ENCODE data around the gene IFNL1. TPM values are rescaled to one million over a fixed set of nuclear protein-coding genes. Genes with fewer than 3 reads are reported as not detected.
"Not testable (repeated sequence)": the region's sequence is repeated elsewhere in the genome, so short reads cannot be mapped to it uniquely, and the experiment has no call there.

IFNL1 gene
- total RNA-seq, 1 experiment from 2014 or later, result not detected

GRCh38 chr19:39335168-39335548 lies 39.0 kb downstream of the IFNL1 start:
- DNase-seq, result no peak
- ChIA-PET CTCF (no interaction called here), POLR2A (no interaction called here)
- no peaks in the 10 kb centered on the region for H3K27me3 Mint-ChIP-seq (ENCODE audit: insufficient read depth, unreplicated experiment)
- TF ChIP-seq CTCF (IDR thresholded peaks at IDR 0.05; ENCODE audit: insufficient read depth in 1 of 2, low read depth in 1 of 2, low read length in 1 of 2, severe bottlenecking in 1 of 2, unreplicated experiment in 1 of 2), result no peak
- no peaks in the 10 kb centered on the region for H3K9me3 ChIP-seq
- H3K4me1 Mint-ChIP-seq (ENCODE audit: low read depth, unreplicated experiment), result peaks cover 7% of the 10 kb centered on the region
- no peaks in the 10 kb centered on the region for H3K36me3 Mint-ChIP-seq (ENCODE audit: insufficient read depth, unreplicated experiment)
- no peak overlapping the region for H3K27ac Mint-ChIP-seq (ENCODE audit: unreplicated experiment)
- no peak overlapping the region for H3K4me3 ChIP-seq (ENCODE audit: low read depth, low read length)
- no peaks in the 10 kb centered on the region for H3K9me3 Mint-ChIP-seq (ENCODE audit: unreplicated experiment)
- no TSS peak for BruUV-seq (replicated peaks)
- H3K4me1 ChIP-seq, result peaks cover 3% of the 10 kb centered on the region
- intact Hi-C loops (cut with micrococcal nuclease; ENCODE audit: unreplicated experiment), result no loop called here
- H3K36me3 ChIP-seq (ENCODE audit: control insufficient read depth, insufficient read depth, low read length), result no peaks in the 10 kb centered on the region
- H3K4me3 Mint-ChIP-seq (ENCODE audit: unreplicated experiment), result no peak overlapping the region
- H3K27me3 ChIP-seq (replicated peaks; ENCODE audit: control insufficient read depth, insufficient read depth, low read length), result no peaks in the 10 kb centered on the region

- H3K4me1 ChIP-seq, result peaks cover 10% of the 10 kb centered on the region
- H3K9me3 Mint-ChIP-seq (ENCODE audit: unreplicated experiment), result no peaks in the 10 kb centered on the region
- ChIA-PET POLR2A (no interaction called here), CTCF (no interaction called here)
- peaks cover 4% of the 10 kb centered on the region for H3K36me3 Mint-ChIP-seq (ENCODE audit: insufficient read depth, unreplicated experiment)
- no peaks in the 10 kb centered on the region for H3K9me3 ChIP-seq
- H3K4me3 ChIP-seq (ENCODE audit: low read depth, low read length), result no peak overlapping the region
- DNase-seq, result no peak
- H3K4me1 Mint-ChIP-seq (ENCODE audit: low read depth, unreplicated experiment), result peaks cover 16% of the 10 kb centered on the region
- intact Hi-C loops (cut with micrococcal nuclease; ENCODE audit: unreplicated experiment), result no loop called here
- BruUV-seq (replicated peaks), result no TSS peak
- TF ChIP-seq CTCF (IDR thresholded peaks at IDR 0.05; ENCODE audit: insufficient read depth in 1 of 2, low read depth in 1 of 2, low read length in 1 of 2, severe bottlenecking in 1 of 2, unreplicated experiment in 1 of 2), result no peak
- no peaks in the 10 kb centered on the region for H3K27me3 ChIP-seq (replicated peaks; ENCODE audit: control insufficient read depth, insufficient read depth, low read length)
- no peaks in the 10 kb centered on the region for H3K27me3 Mint-ChIP-seq (ENCODE audit: insufficient read depth, unreplicated experiment)
- no peaks in the 10 kb centered on the region for H3K36me3 ChIP-seq (ENCODE audit: control insufficient read depth, insufficient read depth, low read length)
- H3K4me3 Mint-ChIP-seq (ENCODE audit: unreplicated experiment), result no peak overlapping the region
- no peak overlapping the region for H3K27ac Mint-ChIP-seq (ENCODE audit: unreplicated experiment)
These were observed 40.3 kb downstream of the IFNL1 start for GRCh38 chr19:39336483-39336882.

- H3K4me1 ChIP-seq, result peaks cover 7% of the 10 kb centered on the region
- intact Hi-C loops (cut with micrococcal nuclease; ENCODE audit: unreplicated experiment), result loop anchor here (5.0 kb wide), 1 partner anchor 53 kb away; the partner anchor contains the start of genes MED29 and PAF1
- POLR2A ChIA-PET, result no interaction called here
- H3K4me3 ChIP-seq (ENCODE audit: low read depth, low read length), result no peak overlapping the region
- H3K27me3 Mint-ChIP-seq (ENCODE audit: insufficient read depth, unreplicated experiment), result no peaks in the 10 kb centered on the region
- peaks cover 33% of the 10 kb centered on the region for H3K4me1 Mint-ChIP-seq (ENCODE audit: low read depth, unreplicated experiment)
- H3K27me3 ChIP-seq (replicated peaks; ENCODE audit: control insufficient read depth, insufficient read depth, low read length), result no peaks in the 10 kb centered on the region
- CTCF ChIA-PET, result no interaction called here
- no peak for TF ChIP-seq CTCF (IDR thresholded peaks at IDR 0.05; ENCODE audit: insufficient read depth in 1 of 2, low read depth in 1 of 2, low read length in 1 of 2, severe bottlenecking in 1 of 2, unreplicated experiment in 1 of 2)
- no peaks in the 10 kb centered on the region for H3K9me3 ChIP-seq
- no peak overlapping the region for H3K4me3 Mint-ChIP-seq (ENCODE audit: unreplicated experiment)
- no peak overlapping the region for H3K27ac Mint-ChIP-seq (ENCODE audit: unreplicated experiment)
- BruUV-seq (replicated peaks), result no TSS peak
- no peaks in the 10 kb centered on the region for H3K36me3 ChIP-seq (ENCODE audit: control insufficient read depth, insufficient read depth, low read length)
- no peak for DNase-seq
- peaks cover 12% of the 10 kb centered on the region for H3K36me3 Mint-ChIP-seq (ENCODE audit: insufficient read depth, unreplicated experiment)
- H3K9me3 Mint-ChIP-seq (ENCODE audit: unreplicated experiment), result no peaks in the 10 kb centered on the region
These were observed 43.5 kb downstream of the IFNL1 start for GRCh38 chr19:39339674-39340073.

- BruUV-seq (replicated peaks); H3K27me3 ChIP-seq (replicated peaks; ENCODE audit: control insufficient read depth, insufficient read depth, low read length); POLR2A ChIA-PET; CTCF ChIA-PET; DNase-seq; H3K27ac Mint-ChIP-seq (ENCODE audit: unreplicated experiment); H3K4me3 ChIP-seq (ENCODE audit: low read depth, low read length); H3K9me3 Mint-ChIP-seq (ENCODE audit: unreplicated experiment); H3K27me3 Mint-ChIP-seq (ENCODE audit: insufficient read depth, unreplicated experiment); H3K9me3 ChIP-seq; H3K36me3 ChIP-seq (ENCODE audit: control insufficient read depth, insufficient read depth, low read length); H3K4me1 ChIP-seq: not testable (repeated sequence)
- intact Hi-C loops (cut with micrococcal nuclease; ENCODE audit: unreplicated experiment), result loop anchor here (5.0 kb wide), 1 partner anchor 52 kb away; the partner anchor contains the start of genes MED29 and PAF1
- peaks cover 16% of the 10 kb centered on the region for H3K36me3 Mint-ChIP-seq (ENCODE audit: insufficient read depth, unreplicated experiment)
- peak overlapping the region; percentile 100 for H3K4me3 Mint-ChIP-seq (ENCODE audit: unreplicated experiment)
- H3K4me1 Mint-ChIP-seq (ENCODE audit: low read depth, unreplicated experiment), result peaks cover 38% of the 10 kb centered on the region
These were observed 43.9 kb downstream of the IFNL1 start for GRCh38 chr19:39340156-39340555.

All from Caco-2 (cell line).